Stimulated activated CD4-positive, alpha-beta T cell treated with anti-CD3 and anti-CD28 coated beads, Interleukin-4, amount 100 ng/mL, for 48 hours (primary cell): ENCODE results near the gene MISP.
A peak's percentile ranks its signal among the peaks of the same experiment; 100 is the strongest.

Experiments used
- DNase-seq, 2 donors: peaks; one replicate each; pipeline ENCODE4 v3.0.0-alpha.2; 2020; ENCODE audit warnings: low read depth in 2 of 2

Gene MISP

GRCh38 chr19:796692-797527 is 46.0 kb downstream of the MISP start, which contains the start of gene PTBP1:
PTBP1 (plus strand) TSS chr19:797452; CDS start chr19:797498, 46 bp downstream.
- DNase-seq: peak; percentile 95 to 99

- DNase-seq: peak; percentile 86 to 87
Observed at GRCh38 chr19:797528-798414, 46.9 kb downstream of the MISP start.

- DNase-seq: no peak
Observed at GRCh38 chr19:798415-799075, 47.6 kb downstream of the MISP start.

GRCh38 chr19:799076-799881 is 48.4 kb downstream of the MISP start:
- DNase-seq: no peak

- DNase-seq: no peak
Observed at GRCh38 chr19:800360-801029, 49.6 kb downstream of the MISP start.

GRCh38 chr19:801030-801860 is 50.3 kb downstream of the MISP start:
- DNase-seq: no peak

- DNase-seq: no peak
Observed at GRCh38 chr19:801861-802497, 51.1 kb downstream of the MISP start.

GRCh38 chr19:802498-803098 is 51.7 kb downstream of the MISP start:
- DNase-seq: no peak

GRCh38 chr19:803099-803561 is 52.2 kb downstream of the MISP start:
- DNase-seq: no peak

- no peak for DNase-seq
Observed at GRCh38 chr19:803686-804418, 52.9 kb downstream of the MISP start.

GRCh38 chr19:804419-805165 is 53.7 kb downstream of the MISP start:
- no peak for DNase-seq

- no peak for DNase-seq
Observed at GRCh38 chr19:805166-805551, 54.2 kb downstream of the MISP start.

- no peak for DNase-seq
Observed at GRCh38 chr19:805600-806550, 55.0 kb downstream of the MISP start.

GRCh38 chr19:806815-807421 is 56.0 kb downstream of the MISP start:
- DNase-seq: no peak

GRCh38 chr19:807627-808422 is 56.9 kb downstream of the MISP start:
- no peak for DNase-seq
